Mammary epithelial cell (primary cell): ENCODE measurements around the gene VPS26C.

Source experiments
- CTCF ChIP-seq, 2 donors: IDR thresholded peaks in 1 of 2; conservative IDR thresholded peaks in 1 of 2; 2 replicates each; pipeline ENCODE4 v1.5.1; 2011 to 2012; ENCODE audit warnings: inconsistent platforms in 2 of 2, low read length in 2 of 2, mild to moderate bottlenecking in 2 of 2, control low read depth in 1 of 2, low read depth in 1 of 2; ENCODE audit not compliant: insufficient read depth in 1 of 2; ENCODE audit errors: extremely low read depth in 1 of 2
- EZH2 ChIP-seq: IDR thresholded peaks from 2 replicates; pipeline ENCODE4 v1.6.1; 2012; ENCODE audit warnings: low read length, inconsistent platforms, borderline replicate concordance

- TF ChIP-seq CTCF (conservative IDR thresholded peaks at IDR 0.05 in 1 of 2, IDR thresholded peaks at IDR 0.05 in 1 of 2; ENCODE audit: extremely low read depth in 1 of 2, insufficient read depth in 1 of 2, low read depth in 1 of 2, low read length in 2 of 2) (no peak), EZH2 (no peak)
These were observed 25.7 kb downstream of the VPS26C start for GRCh38 chr21:37241426-37241825.
